ENCODE data around the gene TIMM21. TPM values are rescaled to one million over a fixed set of nuclear protein-coding genes. Genes with fewer than 3 reads are reported as not detected.

Gene TIMM21
- total RNA-seq, 1 donor from 2014 or later = 28.4 TPM

DNA sequence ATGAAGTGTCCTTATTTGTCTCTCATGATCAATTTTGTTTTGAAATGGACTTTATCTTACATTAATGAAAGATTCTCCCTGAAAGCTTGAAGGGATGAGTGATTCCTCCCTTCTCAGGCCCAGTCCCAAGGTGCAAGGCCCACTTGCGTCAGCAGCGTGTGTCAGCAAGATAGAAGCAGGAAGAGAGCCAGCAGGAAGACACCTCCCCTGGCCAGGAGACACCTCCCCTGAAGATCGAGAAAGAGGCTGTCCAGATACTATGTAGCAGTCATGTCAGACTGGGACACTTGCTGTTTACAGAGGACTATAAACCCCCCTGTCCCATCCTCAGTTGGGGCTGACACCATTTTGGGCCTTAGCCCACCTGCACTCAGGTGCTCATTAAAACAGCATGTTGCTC, 38.3 kb downstream of the TIMM21 start:
- Mint-ChIP-seq H3K27ac (no peak overlapping the region), H3K9me3 (no peaks in the 10 kb centered on the region), H3K4me3 (no peak overlapping the region), H3K4me1 (peaks cover 8% of the 10 kb centered on the region), H3K27me3 (ENCODE audit: insufficient read depth, low read depth) (no peaks in the 10 kb centered on the region), H3K36me3 (no peaks in the 10 kb centered on the region)
- Histone ChIP-seq H3K9ac (no peak overlapping the region), H3K9me3 (ENCODE audit: low read depth) (no peaks in the 10 kb centered on the region), H2AFZ (replicated peaks) (no peak overlapping the region), H3K79me2 (ENCODE audit: low read depth) (no peaks in the 10 kb centered on the region), H3K4me2 (no peak overlapping the region), H3F3A (ENCODE audit: low read depth) (no peaks in the 10 kb centered on the region), H4K20me1 (ENCODE audit: low read depth) (no peaks in the 10 kb centered on the region), H3K27ac (no peak overlapping the region), H3K36me3 (no peaks in the 10 kb centered on the region), H3K27me3 (no peaks in the 10 kb centered on the region), H3K4me3 (no peak overlapping the region), H3K4me1 (peaks cover 16% of the 10 kb centered on the region)
- TF ChIP-seq EZH2phosphoT487 (IDR thresholded peaks at IDR 0.05) (no peak), EZH2 (IDR thresholded peaks at IDR 0.05) (no peak)
- TF ChIP-seq, protein P1, sequence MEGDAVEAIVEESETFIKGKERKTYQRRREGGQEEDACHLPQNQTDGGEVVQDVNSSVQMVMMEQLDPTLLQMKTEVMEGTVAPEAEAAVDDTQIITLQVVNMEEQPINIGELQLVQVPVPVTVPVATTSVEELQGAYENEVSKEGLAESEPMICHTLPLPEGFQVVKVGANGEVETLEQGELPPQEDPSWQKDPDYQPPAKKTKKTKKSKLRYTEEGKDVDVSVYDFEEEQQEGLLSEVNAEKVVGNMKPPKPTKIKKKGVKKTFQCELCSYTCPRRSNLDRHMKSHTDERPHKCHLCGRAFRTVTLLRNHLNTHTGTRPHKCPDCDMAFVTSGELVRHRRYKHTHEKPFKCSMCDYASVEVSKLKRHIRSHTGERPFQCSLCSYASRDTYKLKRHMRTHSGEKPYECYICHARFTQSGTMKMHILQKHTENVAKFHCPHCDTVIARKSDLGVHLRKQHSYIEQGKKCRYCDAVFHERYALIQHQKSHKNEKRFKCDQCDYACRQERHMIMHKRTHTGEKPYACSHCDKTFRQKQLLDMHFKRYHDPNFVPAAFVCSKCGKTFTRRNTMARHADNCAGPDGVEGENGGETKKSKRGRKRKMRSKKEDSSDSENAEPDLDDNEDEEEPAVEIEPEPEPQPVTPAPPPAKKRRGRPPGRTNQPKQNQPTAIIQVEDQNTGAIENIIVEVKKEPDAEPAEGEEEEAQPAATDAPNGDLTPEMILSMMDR (IDR thresholded peaks at IDR 0.05) = no peak
- no peak for DNase-seq (ENCODE audit: low spot score)

DNA sequence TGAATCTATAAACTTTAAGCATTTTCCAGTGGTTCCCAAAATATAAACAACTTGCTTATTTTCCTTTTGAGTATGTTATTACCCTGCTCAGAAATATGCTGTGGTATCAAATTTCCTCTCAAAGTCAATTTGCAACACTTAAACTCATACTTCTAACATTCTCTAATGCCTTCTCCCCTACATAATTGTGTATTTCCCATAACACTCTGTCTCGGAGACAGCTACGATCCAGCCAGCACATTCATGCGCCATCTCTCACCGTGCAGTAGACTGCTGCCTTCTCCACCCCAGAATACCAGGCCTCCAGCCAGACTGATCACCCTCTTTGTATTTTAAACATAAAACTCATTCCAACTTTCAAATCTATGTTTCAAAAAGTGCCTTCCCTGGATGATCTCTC, 41.8 kb downstream of the TIMM21 start:
- Histone ChIP-seq H3K36me3 (no peaks in the 10 kb centered on the region), H3K4me1 (peaks cover under 1% of the 10 kb centered on the region), H3K4me3 (no peak overlapping the region), H3K4me2 (no peak overlapping the region), H3F3A (ENCODE audit: low read depth) (no peaks in the 10 kb centered on the region), H3K9me3 (ENCODE audit: low read depth) (no peaks in the 10 kb centered on the region), H3K27ac (no peak overlapping the region), H3K27me3 (no peaks in the 10 kb centered on the region), H3K9ac (no peak overlapping the region), H4K20me1 (ENCODE audit: low read depth) (no peaks in the 10 kb centered on the region), H2AFZ (replicated peaks) (no peak overlapping the region), H3K79me2 (ENCODE audit: low read depth) (no peaks in the 10 kb centered on the region)
- Mint-ChIP-seq H3K36me3 (no peaks in the 10 kb centered on the region), H3K9me3 (no peaks in the 10 kb centered on the region), H3K27ac (no peak overlapping the region), H3K4me1 (peaks cover 5% of the 10 kb centered on the region), H3K27me3 (ENCODE audit: insufficient read depth, low read depth) (peaks cover 5% of the 10 kb centered on the region), H3K4me3 (no peak overlapping the region)
- TF ChIP-seq, protein P1 (IDR thresholded peaks at IDR 0.05) = no peak
- no peak for DNase-seq (ENCODE audit: low spot score)

DNA sequence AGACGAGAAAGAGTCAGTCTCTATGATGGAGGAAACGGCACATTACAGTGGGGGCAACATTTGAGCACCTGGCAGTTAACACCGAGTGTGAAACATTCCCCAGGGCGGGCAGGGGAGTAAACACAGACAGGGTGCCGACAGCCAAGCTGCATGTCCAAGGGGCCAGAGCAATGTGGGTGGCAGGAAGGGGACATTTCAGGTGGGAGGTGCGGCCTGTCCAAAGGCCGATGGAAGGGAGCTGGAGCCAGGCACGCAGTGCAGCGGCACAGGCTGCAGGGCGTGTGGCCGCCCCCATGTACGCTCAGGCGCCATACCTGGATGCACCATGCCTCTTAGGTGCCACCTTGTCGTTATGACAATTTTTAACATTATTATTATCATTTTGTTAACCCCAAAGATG, 43.3 kb downstream of the TIMM21 start:
- peaks cover 5% of the 10 kb centered on the region for H3K27me3 Mint-ChIP-seq (ENCODE audit: insufficient read depth, low read depth)
- no peak overlapping the region for H3K9ac ChIP-seq
- H3K27ac ChIP-seq = no peak overlapping the region
- H3F3A ChIP-seq (ENCODE audit: low read depth) = no peaks in the 10 kb centered on the region
- H3K27ac Mint-ChIP-seq = no peak overlapping the region
- no peak overlapping the region for H3K4me3 Mint-ChIP-seq
- H3K36me3 Mint-ChIP-seq = no peaks in the 10 kb centered on the region
- H3K4me2 ChIP-seq = no peak overlapping the region
- TF ChIP-seq EZH2phosphoT487 (IDR thresholded peaks at IDR 0.05) (no peak), EZH2 (IDR thresholded peaks at IDR 0.05) (no peak)
- TF ChIP-seq, protein P1 (IDR thresholded peaks at IDR 0.05) = no peak
- DNase-seq (ENCODE audit: low spot score) = no peak
- peaks cover 8% of the 10 kb centered on the region for H3K4me1 Mint-ChIP-seq
- no peaks in the 10 kb centered on the region for H4K20me1 ChIP-seq (ENCODE audit: low read depth)
- no peak overlapping the region for H2AFZ ChIP-seq (replicated peaks)
- H3K9me3 Mint-ChIP-seq = no peaks in the 10 kb centered on the region
- no peaks in the 10 kb centered on the region for H3K27me3 ChIP-seq
- no peaks in the 10 kb centered on the region for H3K36me3 ChIP-seq
- H3K79me2 ChIP-seq (ENCODE audit: low read depth) = no peaks in the 10 kb centered on the region
- H3K4me3 ChIP-seq = no peak overlapping the region
- peaks cover 2% of the 10 kb centered on the region for H3K4me1 ChIP-seq
- no peaks in the 10 kb centered on the region for H3K9me3 ChIP-seq (ENCODE audit: low read depth)

DNA sequence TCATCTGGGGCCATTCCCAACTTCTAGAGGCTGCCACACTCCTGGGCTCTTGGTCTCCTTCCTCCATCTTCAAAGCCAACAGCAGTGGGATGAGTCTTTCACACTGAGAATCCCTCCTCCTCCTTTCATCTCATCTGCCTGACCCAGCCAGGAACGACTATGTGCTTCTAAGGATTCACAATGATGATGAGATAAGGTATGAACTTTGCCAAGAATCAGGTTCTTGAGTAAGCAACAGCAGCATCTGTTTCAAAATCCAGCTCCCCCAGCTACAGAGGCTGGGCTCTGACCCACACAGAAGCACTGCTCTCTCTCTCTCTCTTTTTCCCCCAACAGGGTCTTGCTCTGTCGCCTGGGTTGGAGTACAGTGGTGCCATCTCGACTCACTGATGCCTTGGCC, 46.4 kb downstream of the TIMM21 start:
- Mint-ChIP-seq H3K27ac (no peak overlapping the region), H3K36me3 (no peaks in the 10 kb centered on the region), H3K9me3 (no peaks in the 10 kb centered on the region), H3K4me3 (no peak overlapping the region), H3K4me1 (peaks cover 9% of the 10 kb centered on the region), H3K27me3 (ENCODE audit: insufficient read depth, low read depth) (peaks cover 8% of the 10 kb centered on the region)
- H3K9me3 ChIP-seq (ENCODE audit: low read depth) = no peaks in the 10 kb centered on the region
- H3F3A ChIP-seq (ENCODE audit: low read depth) = no peaks in the 10 kb centered on the region
- H2AFZ ChIP-seq (replicated peaks) = no peak overlapping the region
- TF ChIP-seq EZH2 (IDR thresholded peaks at IDR 0.05) (no peak), EZH2phosphoT487 (IDR thresholded peaks at IDR 0.05) (no peak)
- TF ChIP-seq, protein P1 (IDR thresholded peaks at IDR 0.05) = no peak
- no peak overlapping the region for H3K27ac ChIP-seq
- peaks cover 8% of the 10 kb centered on the region for H3K4me1 ChIP-seq
- no peaks in the 10 kb centered on the region for H3K27me3 ChIP-seq
- no peak overlapping the region for H3K9ac ChIP-seq
- H4K20me1 ChIP-seq (ENCODE audit: low read depth) = no peaks in the 10 kb centered on the region
- no peaks in the 10 kb centered on the region for H3K36me3 ChIP-seq
- no peak for DNase-seq (ENCODE audit: low spot score)
- no peaks in the 10 kb centered on the region for H3K79me2 ChIP-seq (ENCODE audit: low read depth)
- H3K4me2 ChIP-seq = no peak overlapping the region
- no peak overlapping the region for H3K4me3 ChIP-seq
